ENCODE data around the gene ISG20. TPM values are rescaled to one million over a fixed set of nuclear protein-coding genes. Genes with fewer than 3 reads are reported as not detected.

ISG20 gene
- total RNA-seq, 4 donors from 2014 or later, result 14.3 to 47.8 (median 35.1) TPM

DNA sequence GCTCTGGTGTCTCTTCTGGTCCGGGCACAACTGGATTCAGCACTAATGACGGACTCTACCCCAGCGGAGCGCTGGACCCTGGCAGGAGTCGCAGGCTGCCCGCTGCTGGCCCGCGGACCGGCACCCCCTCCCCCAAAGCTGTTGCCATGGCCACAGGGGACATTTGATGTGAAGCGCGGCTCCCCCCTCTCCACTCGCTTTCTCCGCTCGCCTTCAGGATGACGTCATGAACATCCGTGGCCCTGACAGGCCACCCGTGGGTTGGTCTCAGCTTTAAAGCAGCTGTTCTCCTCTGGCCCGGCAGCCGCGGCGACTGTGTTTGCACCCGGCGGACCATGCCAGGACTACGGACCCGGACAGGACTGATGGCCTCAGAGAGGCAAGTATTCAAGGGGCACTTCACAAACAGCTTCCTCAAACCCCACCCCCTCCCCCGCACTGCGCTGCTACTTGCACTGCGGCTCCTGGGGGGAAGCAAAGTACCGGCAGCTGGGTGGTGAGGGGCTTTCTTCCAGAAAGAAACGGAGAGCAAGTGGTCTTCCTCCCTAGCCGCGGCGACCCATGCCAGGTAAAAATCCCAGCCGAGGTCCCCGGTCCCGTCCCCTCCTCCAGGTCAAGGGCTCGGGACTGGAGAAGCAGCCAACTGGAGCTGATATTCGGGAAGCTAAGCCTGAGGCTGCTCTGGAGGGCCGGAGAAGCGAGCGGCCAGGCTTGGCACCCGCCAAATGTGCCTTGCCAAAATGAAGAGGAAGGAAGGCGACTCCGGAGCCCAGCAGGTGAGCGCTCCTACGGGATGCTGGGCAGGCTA, 34.2 kb upstream of the ISG20 start:
- no peaks in the 10 kb centered on the region for H3K9me3 ChIP-seq
- peak overlapping the region; percentile 46 to 78 (median 72) for H3K27ac ChIP-seq
- TF ChIP-seq, protein P1, sequence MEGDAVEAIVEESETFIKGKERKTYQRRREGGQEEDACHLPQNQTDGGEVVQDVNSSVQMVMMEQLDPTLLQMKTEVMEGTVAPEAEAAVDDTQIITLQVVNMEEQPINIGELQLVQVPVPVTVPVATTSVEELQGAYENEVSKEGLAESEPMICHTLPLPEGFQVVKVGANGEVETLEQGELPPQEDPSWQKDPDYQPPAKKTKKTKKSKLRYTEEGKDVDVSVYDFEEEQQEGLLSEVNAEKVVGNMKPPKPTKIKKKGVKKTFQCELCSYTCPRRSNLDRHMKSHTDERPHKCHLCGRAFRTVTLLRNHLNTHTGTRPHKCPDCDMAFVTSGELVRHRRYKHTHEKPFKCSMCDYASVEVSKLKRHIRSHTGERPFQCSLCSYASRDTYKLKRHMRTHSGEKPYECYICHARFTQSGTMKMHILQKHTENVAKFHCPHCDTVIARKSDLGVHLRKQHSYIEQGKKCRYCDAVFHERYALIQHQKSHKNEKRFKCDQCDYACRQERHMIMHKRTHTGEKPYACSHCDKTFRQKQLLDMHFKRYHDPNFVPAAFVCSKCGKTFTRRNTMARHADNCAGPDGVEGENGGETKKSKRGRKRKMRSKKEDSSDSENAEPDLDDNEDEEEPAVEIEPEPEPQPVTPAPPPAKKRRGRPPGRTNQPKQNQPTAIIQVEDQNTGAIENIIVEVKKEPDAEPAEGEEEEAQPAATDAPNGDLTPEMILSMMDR (IDR thresholded peaks at IDR 0.05), result no peak
- TF ChIP-seq POLR2A (IDR thresholded peaks at IDR 0.05), result peak in 1 of 2 donors; percentile 69
- intact Hi-C loops (cut with DNase I), result no loop called here
- H3K27me3 ChIP-seq, result no peaks in the 10 kb centered on the region
- WGBS, 2 donors, result 1% methylated on average over 18 to 30 of the region's 46 CpGs
- peak overlapping the region; percentile 3 to 63 (median 46) for H3K4me3 ChIP-seq (replicated peaks in 1 of 3)
- peak; percentile 86 to 87 for DNase-seq
- no peaks in the 10 kb centered on the region for H3K36me3 ChIP-seq
- peaks cover 17 to 21% of the 10 kb centered on the region in 2 donors for H3K4me1 ChIP-seq

DNA sequence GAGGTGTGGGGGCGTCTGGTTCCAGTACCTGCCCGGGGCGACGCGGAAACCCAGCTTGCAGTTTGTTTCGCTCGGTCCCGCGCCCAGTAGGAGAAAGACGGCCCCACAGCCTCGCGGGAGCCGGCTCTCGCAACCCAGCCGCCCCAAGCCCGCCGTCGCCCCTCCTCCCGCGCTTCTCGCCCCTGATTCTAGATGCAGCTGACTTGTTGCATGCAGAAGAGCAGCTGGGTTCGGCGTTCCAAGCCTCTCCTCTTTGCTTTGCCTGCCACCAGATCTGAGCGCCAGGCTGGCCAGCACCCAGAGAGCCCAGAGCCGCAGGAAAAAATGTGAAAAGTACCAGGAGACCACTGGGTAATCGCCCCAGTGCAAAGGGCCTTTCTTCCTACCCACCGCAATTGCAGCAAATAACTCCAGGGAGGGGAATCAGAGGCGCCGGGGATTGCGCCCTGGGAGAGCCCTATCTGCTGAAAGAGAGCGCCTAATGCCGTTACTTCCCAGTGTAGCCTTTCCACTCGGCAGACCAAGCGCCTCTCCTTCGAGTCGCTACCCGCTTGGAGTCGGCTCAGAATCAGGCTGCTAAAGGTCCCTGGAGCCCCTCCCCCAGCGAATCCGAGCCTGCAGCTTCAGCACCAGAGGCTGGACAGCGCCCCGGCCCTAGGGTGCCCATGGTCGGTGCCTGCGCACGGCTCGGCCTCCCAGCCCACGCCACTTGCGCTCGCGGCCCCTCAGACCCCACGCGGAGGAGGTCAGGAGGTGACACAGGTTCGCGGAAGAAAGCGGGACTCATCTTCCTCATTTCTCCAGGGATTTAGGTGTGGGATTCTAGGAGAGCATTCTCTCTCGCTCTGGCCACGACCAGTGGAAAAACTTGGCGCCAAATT, 33.4 kb upstream of the ISG20 start:
- Histone ChIP-seq H3K4me3 (replicated peaks in 1 of 3) (peak overlapping the region; percentile 3 to 63 (median 46)), H3K27me3 (no peaks in the 10 kb centered on the region), H3K36me3 (no peaks in the 10 kb centered on the region), H3K9me3 (no peaks in the 10 kb centered on the region), H3K27ac (peak overlapping the region; percentile 46 to 78 (median 72)), H3K4me1 (peaks cover 17 to 21% of the 10 kb centered on the region in 2 donors)
- DNase-seq, result peak; percentile 92 to 93
- intact Hi-C loops (cut with DNase I), result no loop called here
- 2 to 4% methylated on average over 23 to 33 of the region's 58 CpGs for WGBS, 2 donors
- TF ChIP-seq POLR2A (IDR thresholded peaks at IDR 0.05), result peak in 1 of 2 donors; percentile 29
- TF ChIP-seq, protein P1 (IDR thresholded peaks at IDR 0.05), result no peak

DNA sequence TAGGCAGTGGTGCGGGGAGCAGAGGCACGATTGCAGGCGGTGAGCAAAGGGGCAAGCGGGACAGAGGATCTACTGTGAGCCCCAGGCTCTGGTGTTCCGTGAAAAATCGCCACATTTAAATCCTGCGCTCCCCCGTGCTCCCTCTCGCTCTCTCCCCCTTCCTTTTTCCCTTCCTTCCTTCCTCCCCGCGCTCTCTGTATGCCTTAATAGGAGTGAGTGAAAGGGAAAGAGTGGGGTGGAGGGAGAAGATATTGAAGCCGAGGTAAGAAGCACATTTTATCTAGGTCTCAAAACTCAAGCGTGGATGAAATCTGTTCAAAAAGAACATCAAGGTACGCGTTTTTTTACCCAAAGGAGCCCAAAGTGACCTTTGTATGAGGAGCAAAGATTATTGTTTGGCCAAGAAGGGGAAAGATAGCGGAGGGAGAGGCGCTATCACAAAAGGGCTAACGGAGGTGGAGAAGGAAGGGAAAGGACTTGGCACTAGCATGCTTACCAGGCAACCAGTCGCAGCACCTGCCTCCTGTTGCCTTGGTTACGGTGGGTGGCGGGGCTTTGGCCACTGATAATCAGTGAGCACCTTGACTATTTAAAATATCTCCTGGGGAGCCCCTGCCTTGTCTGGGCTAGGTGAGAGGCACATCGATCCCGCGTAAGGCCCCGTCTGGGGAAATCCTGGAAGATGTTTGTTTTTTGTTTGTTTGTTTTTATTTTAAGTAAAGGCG, 32.6 kb upstream of the ISG20 start:
- WGBS, 2 donors, result 24 to 38% methylated on average over 26 of the region's 26 CpGs
- intact Hi-C loops (cut with DNase I), result no loop called here
- no peaks in the 10 kb centered on the region for H3K27me3 ChIP-seq

DNA sequence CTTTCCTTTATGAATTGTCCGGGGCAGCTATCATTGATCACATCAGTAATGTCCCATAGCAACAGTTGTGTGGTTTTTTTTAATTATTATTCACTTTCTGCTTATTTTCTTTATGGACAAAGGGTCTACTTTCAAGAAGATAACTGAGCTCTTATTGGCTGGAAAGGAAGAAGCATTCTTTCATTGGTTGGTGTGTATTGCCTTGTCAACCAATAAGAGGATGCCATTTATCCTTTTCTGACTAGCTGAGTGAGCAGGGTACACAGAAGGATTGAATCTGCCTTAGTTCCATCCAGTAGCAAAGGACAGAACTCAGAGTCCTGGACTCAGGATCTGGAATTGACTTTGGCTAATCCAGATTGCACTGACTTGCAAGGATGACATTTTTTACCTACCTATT, 30.9 kb upstream of the ISG20 start:
- 80 to 94% methylated on average over 1 of the region's 1 CpG for WGBS, 2 donors
- peaks cover 15 to 17% of the 10 kb centered on the region in 2 donors for H3K4me1 ChIP-seq
- no peaks in the 10 kb centered on the region for H3K27me3 ChIP-seq
- intact Hi-C loops (cut with DNase I), result no loop called here
- no peak for DNase-seq
- no peaks in the 10 kb centered on the region for H3K9me3 ChIP-seq
- TF ChIP-seq POLR2A (IDR thresholded peaks at IDR 0.05), result no peak
- TF ChIP-seq, protein P1 (IDR thresholded peaks at IDR 0.05), result no peak
- no peaks in the 10 kb centered on the region for H3K36me3 ChIP-seq
- no peak overlapping the region for H3K4me3 ChIP-seq (replicated peaks in 1 of 3)
- no peak overlapping the region for H3K27ac ChIP-seq

More for the DNA sequence above, 32.6 kb upstream of the ISG20 start:
- Histone ChIP-seq H3K9me3 (no peaks in the 10 kb centered on the region), H3K4me1 (peaks cover 17 to 21% of the 10 kb centered on the region in 2 donors), H3K4me3 (replicated peaks in 1 of 3) (peak overlapping the region in 1 of 3 donors; percentile 46), H3K36me3 (no peaks in the 10 kb centered on the region), H3K27ac (no peak overlapping the region)
- DNase-seq, result no peak
- TF ChIP-seq, protein P1 (IDR thresholded peaks at IDR 0.05), result no peak
- no peak for TF ChIP-seq POLR2A (IDR thresholded peaks at IDR 0.05)

All from thyroid gland (tissue), 4 donors.